HCT116 (cell line): ENCODE results near the gene GNAI1. TPM values are rescaled to one million over a fixed set of nuclear protein-coding genes. Genes with fewer than 3 reads are reported as not detected.

Experiments
- ATAC-seq: fragments of 200-7000 bp; cut with Tn5 transposase; 2 replicates; pipeline ENCODE4 v1.9.1; 2020; ENCODE audit warnings: mild to moderate bottlenecking, moderate library complexity
- BruUV-seq: library from RNA; stranded (reverse); fragments of 400-500 nt; replicated peaks from 2 replicates; lab custom pipeline; 2021; lab: Mats Ljungman, UMichigan
- CTCF ChIA-PET: fragments of 300-600 bp; sonication (Branson Sonifier 250); formaldehyde crosslinking; loops from one replicate; lab custom pipeline; 2021; ENCODE audit warnings: antibody characterized with exemption; lab: Charles Lee
- POLR2A ChIA-PET: fragments of 300-600, 350-600 bp; sonication (Branson Sonifier 250); formaldehyde crosslinking; loops from one replicate; lab custom pipeline; 2021; ENCODE audit warnings: antibody characterized with exemption; lab: Charles Lee
- RAD21 ChIA-PET, 2 experiments: fragments of 300-600 bp; sonication (Branson Sonifier 250); formaldehyde crosslinking; loops; one replicate each; lab custom pipeline; 2023; ENCODE audit warnings: low total read pairs in 2 of 2; ENCODE audit not compliant: uncharacterized antibody in 2 of 2, unreplicated experiment in 2 of 2, low non-redundant PET in 1 of 2; lab: Charles Lee
- DNase-seq: peaks from one replicate; pipeline ENCODE4 v3.0.0-alpha.2; 2010; ENCODE audit warnings: low read depth, low spot score
- H2AFZ ChIP-seq: fragments of 200-600 bp; shearing (Covaris generic), sonication (generic); 2 replicates; pipeline ENCODE4 v1.6.1; 2017; ENCODE audit warnings: low read depth, mixed run types, mixed read lengths, antibody characterized with exemption, low read length; ENCODE audit not compliant: poor library complexity, severe bottlenecking
- H3K27ac ChIP-seq: 2 replicates; pipeline ENCODE4 v1.5.1; 2012; ENCODE audit warnings: low read depth, low read length
- H3K27me3 ChIP-seq: fragments of 200-600 bp; sonication (generic); 2 replicates; pipeline ENCODE4 v1.6.1; 2016; ENCODE audit warnings: mixed run types, low read length, mixed read lengths; ENCODE audit not compliant: insufficient read depth
- H3K36me3 ChIP-seq, 2 experiments: fragments of 200-500 bp in 1 of 2; fragments of 200-600 bp in 1 of 2; sonication (Bioruptor generic) in 1 of 2; sonication (generic) in 1 of 2; 2 replicates each; pipeline versions ENCODE4 v1.5.1 to v1.6.1; 2014 to 2016; ENCODE audit warnings: low read length in 2 of 2, inconsistent platforms in 1 of 2, mixed read lengths in 1 of 2, mixed run types in 1 of 2; ENCODE audit not compliant: insufficient read depth in 2 of 2, control insufficient read depth in 1 of 2
- H3K4me1 ChIP-seq, 2 experiments: fragments of 200-600 bp in 1 of 2; sonication (generic) in 1 of 2; 2 replicates each; pipeline versions ENCODE4 v1.5.1 to v1.6.1; 2012 to 2017; ENCODE audit warnings: low read length in 2 of 2, inconsistent platforms in 1 of 2, mild to moderate bottlenecking in 1 of 2, mixed read lengths in 1 of 2, mixed run types in 1 of 2, moderate library complexity in 1 of 2; ENCODE audit not compliant: insufficient read depth in 2 of 2, control insufficient read depth in 1 of 2
- H3K4me2 ChIP-seq: fragments of 200-600 bp; sonication (generic); 2 replicates; pipeline ENCODE4 v1.6.1; 2017; ENCODE audit warnings: mixed run types, low read length, mixed read lengths
- H3K4me3 ChIP-seq, 2 experiments: fragments of 200-600 bp in 1 of 2; sonication (generic) in 1 of 2; replicated peaks in 1 of 2; 2 replicates each; pipeline ENCODE4 v1.5.1; 2011 to 2016; ENCODE audit warnings: low read length in 2 of 2, control low read depth in 1 of 2, low read depth in 1 of 2, mild to moderate bottlenecking in 1 of 2, mixed read lengths in 1 of 2, mixed run types in 1 of 2
- H3K79me2 ChIP-seq: fragments of 200-600 bp; sonication (generic); 2 replicates; pipeline ENCODE4 v1.6.1; 2017; ENCODE audit warnings: mild to moderate bottlenecking, mixed run types, low read length, moderate library complexity, mixed read lengths; ENCODE audit not compliant: insufficient read depth
- H3K9ac ChIP-seq: fragments of 200-600 bp; sonication (generic); 2 replicates; pipeline ENCODE4 v1.6.1; 2016; ENCODE audit warnings: low read length, mixed read lengths
- H3K9me2 ChIP-seq: fragments of 200-600 bp; sonication (generic), shearing (Covaris generic); 2 replicates; pipeline ENCODE4 v1.6.1; 2017; ENCODE audit warnings: mixed run types, mild to moderate bottlenecking, moderate library complexity; ENCODE audit not compliant: insufficient read depth
- H3K9me3 ChIP-seq, 2 experiments: fragments of 200-500 bp in 1 of 2; fragments of 200-600 bp in 1 of 2; sonication (Bioruptor generic) in 1 of 2; sonication (generic) in 1 of 2; 2 replicates each; pipeline ENCODE4 v1.6.1; 2014 to 2017; ENCODE audit warnings: low read length in 2 of 2, mixed read lengths in 2 of 2, inconsistent platforms in 1 of 2, low read depth in 1 of 2, mild to moderate bottlenecking in 1 of 2, mixed run types in 1 of 2, moderate library complexity in 1 of 2; ENCODE audit not compliant: control insufficient read depth in 1 of 2, insufficient read depth in 1 of 2
- H4K20me1 ChIP-seq: fragments of 200-600 bp; sonication (generic), shearing (Covaris generic); 2 replicates; pipeline ENCODE4 v1.6.1; 2017; ENCODE audit warnings: mixed run types, mild to moderate bottlenecking, moderate library complexity; ENCODE audit not compliant: insufficient read depth
- CBX3 ChIP-seq: IDR thresholded peaks from 2 replicates; pipeline ENCODE4 v1.6.1; 2012; ENCODE audit warnings: low read depth
- CEBPB ChIP-seq: IDR thresholded peaks from 2 replicates; pipeline ENCODE4 v1.6.1; 2012; ENCODE audit warnings: low read depth
- ELF1 ChIP-seq: IDR thresholded peaks from 2 replicates; pipeline ENCODE4 v1.6.1; 2012; ENCODE audit warnings: low read depth, borderline replicate concordance
- EZH2 ChIP-seq: fragments of 200-600 bp; sonication (generic); IDR thresholded peaks from 2 replicates; pipeline ENCODE4 v1.6.1; 2017; ENCODE audit warnings: antibody characterized with exemption, mixed run types
- EZH2phosphoT487 ChIP-seq: fragments of 200-600 bp; IDR thresholded peaks from 2 replicates; pipeline ENCODE4 v1.6.1; 2018; ENCODE audit warnings: antibody characterized with exemption, borderline replicate concordance
- FOSL1 ChIP-seq: IDR thresholded peaks from 2 replicates; pipeline ENCODE4 v1.6.1; 2012; ENCODE audit warnings: low read depth
- POLR2A ChIP-seq: IDR thresholded peaks from 2 replicates; pipeline ENCODE4 v1.7.0; 2011; ENCODE audit warnings: borderline replicate concordance; ENCODE audit not compliant: insufficient read depth, insufficient read length; ENCODE audit errors: extremely low read depth
- RAD21 ChIP-seq: IDR thresholded peaks from 2 replicates; pipeline ENCODE4 v1.6.1; 2012; ENCODE audit warnings: low read depth, mild to moderate bottlenecking
- SRF ChIP-seq: IDR thresholded peaks from 2 replicates; pipeline ENCODE4 v1.6.1; 2012; ENCODE audit warnings: low read depth
- YY1 ChIP-seq: IDR thresholded peaks from 2 replicates; pipeline ENCODE4 v1.6.1; 2011; ENCODE audit warnings: low read length, low read depth, moderate library complexity, mild to moderate bottlenecking; ENCODE audit not compliant: insufficient replicate concordance; ENCODE audit errors: extremely low read depth
- ZFX ChIP-seq: fragments of 450-650 bp; IDR thresholded peaks from 2 replicates; pipeline ENCODE4 v1.6.1; 2017
- intact Hi-C: fragments of 100-400 bp; cut with micrococcal nuclease; formaldehyde crosslinking; loops from 2 replicates; pipeline ENCODE4 v1.10.0; 2022
- total RNA-seq: library from RNA; stranded (reverse); gene quantifications from one replicate; pipeline ENCODE4 v1.2.1, GENCODE V29; 2021; ENCODE audit not compliant: unreplicated experiment
- TF ChIP-seq, protein P1 (sequence below): IDR thresholded peaks from 2 replicates; pipeline ENCODE4 v1.6.1; 2012
- TF ChIP-seq, protein P2 (sequence below): IDR thresholded peaks from 2 replicates; pipeline ENCODE4 v1.6.1; 2012; ENCODE audit warnings: low read depth
- TF ChIP-seq, protein P3 (sequence below): IDR thresholded peaks from 2 replicates; pipeline ENCODE4 v1.6.1; 2011; ENCODE audit warnings: mild to moderate bottlenecking, low read length, moderate library complexity; ENCODE audit not compliant: insufficient replicate concordance; ENCODE audit errors: extremely low read depth

Gene GNAI1
- total RNA-seq, 1 experiment from 2014 or later = 148 TPM

DNA sequence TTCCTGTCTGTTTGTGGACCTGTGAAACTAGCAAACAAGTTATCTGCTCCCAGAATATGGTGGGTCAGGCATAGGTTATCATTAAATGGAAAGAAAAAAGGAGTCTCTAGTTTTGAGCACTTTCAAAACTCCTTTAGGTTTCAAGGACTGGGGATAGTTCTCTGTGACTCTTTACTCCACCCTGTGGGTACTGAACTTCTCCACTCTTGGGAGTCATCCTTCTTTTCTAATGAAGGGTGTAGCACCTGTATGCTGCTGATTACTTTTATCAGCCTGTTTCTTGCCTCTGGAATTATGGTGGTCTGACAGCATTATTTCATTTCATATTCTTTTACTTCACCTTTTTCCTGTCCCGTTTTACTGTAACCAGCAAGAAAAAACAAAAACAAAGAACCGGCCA, 6.7 kb downstream of the GNAI1 start:
- no peak for DNase-seq
- TF ChIP-seq EZH2phosphoT487 (no peak), ELF1 (no peak), YY1 (no peak), POLR2A (no peak)
- TF ChIP-seq, protein P1, sequence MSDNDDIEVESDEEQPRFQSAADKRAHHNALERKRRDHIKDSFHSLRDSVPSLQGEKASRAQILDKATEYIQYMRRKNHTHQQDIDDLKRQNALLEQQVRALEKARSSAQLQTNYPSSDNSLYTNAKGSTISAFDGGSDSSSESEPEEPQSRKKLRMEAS = no peak
- Histone ChIP-seq H4K20me1 (peaks cover 53% of the 10 kb centered on the region), H3K9me3 (no peaks in the 10 kb centered on the region), H3K4me1 (peaks cover 80 to 98% of the 10 kb centered on the region in 2 experiments), H3K4me2 (peak overlapping the region; percentile 10; the same call in 1 of the 2 replicates), H2AFZ (no peak overlapping the region), H3K36me3 (no peaks in the 10 kb centered on the region), H3K27ac (no peak overlapping the region), H3K4me3 (no peak overlapping the region), H3K9me2 (no peaks in the 10 kb centered on the region), H3K79me2 (peaks cover 100% of the 10 kb centered on the region), H3K27me3 (no peaks in the 10 kb centered on the region), H3K9ac (no peak overlapping the region)
- no peak for ATAC-seq
- no TSS peak for BruUV-seq
- ChIA-PET CTCF (no interaction called here), RAD21 (no interaction called here), POLR2A (no interaction called here)
- intact Hi-C loops = no loop called here

DNA sequence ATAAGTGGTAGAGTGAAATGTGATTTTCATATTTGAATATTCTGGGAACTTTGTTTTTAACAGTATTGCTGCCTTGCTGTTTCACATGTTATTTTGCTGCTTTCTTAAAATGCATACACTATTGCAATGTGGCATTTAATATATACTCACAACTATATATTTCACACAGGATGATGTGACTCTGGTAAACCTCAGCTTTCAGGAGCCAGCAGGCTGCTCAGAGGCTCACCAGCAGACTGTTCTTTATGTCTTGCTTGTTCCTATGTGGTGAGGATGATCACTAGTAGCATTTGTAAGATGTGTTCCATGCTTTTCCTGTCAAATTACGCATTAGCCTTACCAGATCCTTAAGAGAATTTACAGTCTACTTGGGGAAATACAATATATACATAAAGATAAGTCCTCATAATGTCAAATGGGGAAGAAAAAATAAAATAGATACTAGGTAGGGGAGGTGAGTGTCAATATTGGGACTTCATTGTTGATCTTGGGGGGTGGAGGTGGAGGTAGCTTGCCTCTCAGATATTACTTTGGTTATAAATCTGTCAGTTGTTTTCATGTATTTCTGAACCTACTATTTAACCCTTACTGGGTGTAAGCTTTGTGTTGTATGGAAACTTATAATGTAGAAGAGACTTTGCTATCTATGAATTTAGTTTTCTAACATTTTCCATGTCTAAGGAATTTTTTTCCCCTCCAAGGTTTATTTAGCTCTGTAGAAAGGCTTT, 8.4 kb downstream of the GNAI1 start:
- no peaks in the 10 kb centered on the region for H3K9me2 ChIP-seq
- DNase-seq (no peak), ATAC-seq (no peak)
- H3K79me2 ChIP-seq = peaks cover 100% of the 10 kb centered on the region
- H4K20me1 ChIP-seq = peaks cover 58% of the 10 kb centered on the region
- H3K4me3 ChIP-seq = no peak overlapping the region
- RAD21 ChIA-PET = no interaction called here
- no peak overlapping the region for H2AFZ ChIP-seq
- BruUV-seq = no TSS peak
- intact Hi-C loops = no loop called here
- peaks cover 84 to 98% of the 10 kb centered on the region in 2 experiments for H3K4me1 ChIP-seq
- no peaks in the 10 kb centered on the region for H3K9me3 ChIP-seq
- POLR2A ChIA-PET = interaction anchor here (1.2 kb wide), 1 partner anchor 9 kb away, joined by 6 read pairs; the partner anchor contains the start of gene GNAI1
- peak overlapping the region; percentile 4; the same call in 1 of the 2 replicates for H3K4me2 ChIP-seq
- no peaks in the 10 kb centered on the region for H3K27me3 ChIP-seq
- no peak overlapping the region for H3K9ac ChIP-seq
- H3K36me3 ChIP-seq = no peaks in the 10 kb centered on the region
- CTCF ChIA-PET = no interaction called here
- no peak overlapping the region for H3K27ac ChIP-seq
- TF ChIP-seq CEBPB (no peak), CBX3 (no peak), POLR2A (no peak), FOSL1 (no peak), EZH2 (no peak), ZFX (no peak), RAD21 (no peak), SRF (no peak)
- TF ChIP-seq, protein P2, sequence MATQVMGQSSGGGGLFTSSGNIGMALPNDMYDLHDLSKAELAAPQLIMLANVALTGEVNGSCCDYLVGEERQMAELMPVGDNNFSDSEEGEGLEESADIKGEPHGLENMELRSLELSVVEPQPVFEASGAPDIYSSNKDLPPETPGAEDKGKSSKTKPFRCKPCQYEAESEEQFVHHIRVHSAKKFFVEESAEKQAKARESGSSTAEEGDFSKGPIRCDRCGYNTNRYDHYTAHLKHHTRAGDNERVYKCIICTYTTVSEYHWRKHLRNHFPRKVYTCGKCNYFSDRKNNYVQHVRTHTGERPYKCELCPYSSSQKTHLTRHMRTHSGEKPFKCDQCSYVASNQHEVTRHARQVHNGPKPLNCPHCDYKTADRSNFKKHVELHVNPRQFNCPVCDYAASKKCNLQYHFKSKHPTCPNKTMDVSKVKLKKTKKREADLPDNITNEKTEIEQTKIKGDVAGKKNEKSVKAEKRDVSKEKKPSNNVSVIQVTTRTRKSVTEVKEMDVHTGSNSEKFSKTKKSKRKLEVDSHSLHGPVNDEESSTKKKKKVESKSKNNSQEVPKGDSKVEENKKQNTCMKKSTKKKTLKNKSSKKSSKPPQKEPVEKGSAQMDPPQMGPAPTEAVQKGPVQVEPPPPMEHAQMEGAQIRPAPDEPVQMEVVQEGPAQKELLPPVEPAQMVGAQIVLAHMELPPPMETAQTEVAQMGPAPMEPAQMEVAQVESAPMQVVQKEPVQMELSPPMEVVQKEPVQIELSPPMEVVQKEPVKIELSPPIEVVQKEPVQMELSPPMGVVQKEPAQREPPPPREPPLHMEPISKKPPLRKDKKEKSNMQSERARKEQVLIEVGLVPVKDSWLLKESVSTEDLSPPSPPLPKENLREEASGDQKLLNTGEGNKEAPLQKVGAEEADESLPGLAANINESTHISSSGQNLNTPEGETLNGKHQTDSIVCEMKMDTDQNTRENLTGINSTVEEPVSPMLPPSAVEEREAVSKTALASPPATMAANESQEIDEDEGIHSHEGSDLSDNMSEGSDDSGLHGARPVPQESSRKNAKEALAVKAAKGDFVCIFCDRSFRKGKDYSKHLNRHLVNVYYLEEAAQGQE = no peak
- TF ChIP-seq, protein P1 = no peak
- TF ChIP-seq, protein P3, sequence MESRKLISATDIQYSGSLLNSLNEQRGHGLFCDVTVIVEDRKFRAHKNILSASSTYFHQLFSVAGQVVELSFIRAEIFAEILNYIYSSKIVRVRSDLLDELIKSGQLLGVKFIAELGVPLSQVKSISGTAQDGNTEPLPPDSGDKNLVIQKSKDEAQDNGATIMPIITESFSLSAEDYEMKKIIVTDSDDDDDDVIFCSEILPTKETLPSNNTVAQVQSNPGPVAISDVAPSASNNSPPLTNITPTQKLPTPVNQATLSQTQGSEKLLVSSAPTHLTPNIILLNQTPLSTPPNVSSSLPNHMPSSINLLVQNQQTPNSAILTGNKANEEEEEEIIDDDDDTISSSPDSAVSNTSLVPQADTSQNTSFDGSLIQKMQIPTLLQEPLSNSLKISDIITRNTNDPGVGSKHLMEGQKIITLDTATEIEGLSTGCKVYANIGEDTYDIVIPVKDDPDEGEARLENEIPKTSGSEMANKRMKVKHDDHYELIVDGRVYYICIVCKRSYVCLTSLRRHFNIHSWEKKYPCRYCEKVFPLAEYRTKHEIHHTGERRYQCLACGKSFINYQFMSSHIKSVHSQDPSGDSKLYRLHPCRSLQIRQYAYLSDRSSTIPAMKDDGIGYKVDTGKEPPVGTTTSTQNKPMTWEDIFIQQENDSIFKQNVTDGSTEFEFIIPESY = no peak
